NCI-H510A treated with DMSO at 0.1 percent for 48 hours (cell line): ENCODE data around the gene DPP9.

ENCODE experiments used
- DNase-seq: peaks from one replicate; lab custom pipeline; 2025; lab: John Stamatoyannopoulos, UW

The DPP9 gene

GRCh38 chr19:4709440-4710280, 14.0 kb downstream of the DPP9 start:
- DNase-seq, result no peak

GRCh38 chr19:4707956-4708650, 15.5 kb downstream of the DPP9 start:
- no peak for DNase-seq

GRCh38 chr19:4707322-4707721, 16.3 kb downstream of the DPP9 start:
- no peak for DNase-seq

GRCh38 chr19:4705413-4706131, 18.1 kb downstream of the DPP9 start:
- DNase-seq, result no peak

GRCh38 chr19:4704317-4704673, 19.3 kb downstream of the DPP9 start:
- DNase-seq, result no peak

- DNase-seq, result no peak
Observed at GRCh38 chr19:4703671-4704316, 19.8 kb downstream of the DPP9 start.

- DNase-seq, result no peak
Observed at GRCh38 chr19:4702764-4703163, 20.9 kb downstream of the DPP9 start.

GRCh38 chr19:4701557-4701956, 22.1 kb downstream of the DPP9 start:
- no peak for DNase-seq

GRCh38 chr19:4700693-4700970, 23.0 kb downstream of the DPP9 start:
- no peak for DNase-seq

- no peak for DNase-seq
Observed at GRCh38 chr19:4699826-4700692, 23.6 kb downstream of the DPP9 start.

GRCh38 chr19:4697304-4697703, 26.3 kb downstream of the DPP9 start:
- DNase-seq, result no peak

GRCh38 chr19:4695224-4695731, 28.4 kb downstream of the DPP9 start:
- no peak for DNase-seq

- DNase-seq, result no peak
Observed at GRCh38 chr19:4694211-4694987, 29.2 kb downstream of the DPP9 start.

- DNase-seq, result no peak
Observed at GRCh38 chr19:4693471-4694121, 30.0 kb downstream of the DPP9 start.

GRCh38 chr19:4693078-4693350, 30.6 kb downstream of the DPP9 start:
- DNase-seq, result no peak

GRCh38 chr19:4692251-4693077, 31.2 kb downstream of the DPP9 start:
- no peak for DNase-seq

- no peak for DNase-seq
Observed at GRCh38 chr19:4691373-4691772, 32.3 kb downstream of the DPP9 start.

- DNase-seq, result no peak
Observed at GRCh38 chr19:4690361-4690760, 33.3 kb downstream of the DPP9 start.

- DNase-seq, result no peak
Observed at GRCh38 chr19:4689403-4689802, 34.2 kb downstream of the DPP9 start.

GRCh38 chr19:4688587-4688986, 35.1 kb downstream of the DPP9 start:
- no peak for DNase-seq
